HPDE6-E6E7 (cell line): Measurements from ENCODE around the gene TCAIM.

ENCODE experiments used
- DNase-seq: peaks from one replicate; pipeline ENCODE4 v3.0.0; 2011; ENCODE audit warnings: missing footprints; ENCODE audit errors: extremely low spot score

Gene TCAIM

DNA sequence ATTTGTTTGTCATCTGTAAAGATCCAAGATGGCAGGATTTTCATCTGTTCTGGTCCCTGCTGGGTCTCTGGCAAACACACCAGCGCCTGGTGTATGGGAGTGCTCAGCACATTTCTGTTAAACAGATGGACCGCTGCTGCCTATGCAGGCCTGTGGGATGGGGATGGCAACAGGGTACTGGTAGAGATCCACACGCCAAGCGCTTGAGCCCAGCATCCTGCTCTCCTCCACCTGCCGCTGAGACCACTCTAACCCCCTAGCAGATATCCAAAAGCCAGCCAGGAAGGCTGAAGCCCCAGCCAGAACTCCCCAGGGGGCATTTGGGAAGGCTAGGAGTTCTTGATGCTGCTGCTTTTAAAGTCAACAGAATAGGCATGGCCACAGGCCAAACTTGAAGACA lies 107.2 kb downstream of the TCAIM start:
- no peak for DNase-seq

DNA sequence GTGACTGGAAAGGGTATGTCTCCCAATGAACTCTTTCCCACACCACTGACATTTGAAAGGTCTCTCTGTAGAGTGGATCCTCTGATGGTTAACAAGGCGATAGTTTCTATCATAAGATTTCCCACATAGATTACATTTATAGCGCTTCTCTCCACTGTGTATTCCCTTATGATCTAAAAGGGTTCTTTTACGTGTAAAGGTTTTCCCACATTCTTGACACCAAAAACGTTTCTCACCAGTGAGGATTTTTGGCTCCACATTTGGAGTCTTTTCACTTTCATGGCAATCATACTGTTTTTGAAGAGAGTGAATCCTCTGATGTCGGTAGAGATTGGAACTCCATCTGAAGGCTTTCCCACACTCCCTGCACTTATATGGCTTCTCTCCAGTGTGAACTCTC lies 108.4 kb downstream of the TCAIM start:
- DNase-seq: no peak

DNA sequence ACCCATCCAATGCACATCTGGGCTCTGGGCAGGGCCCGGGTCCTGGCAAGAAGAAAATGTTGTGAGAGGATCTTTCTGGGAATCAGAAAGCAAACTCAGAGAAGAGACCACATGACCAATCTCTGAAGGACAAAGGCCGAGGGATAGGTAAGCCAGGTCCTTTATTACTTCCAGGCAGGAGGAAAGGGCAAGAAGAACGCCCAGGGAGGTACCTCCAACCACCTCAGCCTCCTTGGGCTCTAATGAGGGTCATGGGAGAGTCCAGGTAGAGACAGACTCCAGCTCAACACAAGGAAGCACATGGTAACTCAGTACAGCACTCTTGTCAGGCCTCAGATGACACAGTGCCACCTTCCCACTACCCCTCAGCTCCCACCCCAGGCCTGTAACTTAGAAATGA lies 112.9 kb downstream of the TCAIM start:
- no peak for DNase-seq

DNA sequence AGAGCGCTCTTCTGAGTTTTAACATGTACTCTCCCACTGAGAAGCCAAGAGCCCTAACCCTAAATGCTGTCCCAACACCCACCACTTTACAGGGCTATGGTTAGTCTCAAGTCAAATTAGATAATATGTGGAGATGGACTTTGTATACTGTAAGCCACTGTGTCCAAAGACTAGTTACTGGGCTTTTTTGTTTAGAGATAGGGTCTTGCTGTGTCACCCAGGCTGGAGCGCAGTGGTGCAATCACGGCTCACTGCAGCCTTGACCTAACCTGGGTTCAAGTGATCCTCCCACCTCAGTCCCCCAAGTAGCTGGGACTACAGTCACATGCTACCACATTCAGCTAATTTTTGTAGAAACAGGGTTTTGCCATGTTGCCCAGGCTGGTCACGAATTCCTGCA lies 115.7 kb downstream of the TCAIM start:
- no peak for DNase-seq

DNA sequence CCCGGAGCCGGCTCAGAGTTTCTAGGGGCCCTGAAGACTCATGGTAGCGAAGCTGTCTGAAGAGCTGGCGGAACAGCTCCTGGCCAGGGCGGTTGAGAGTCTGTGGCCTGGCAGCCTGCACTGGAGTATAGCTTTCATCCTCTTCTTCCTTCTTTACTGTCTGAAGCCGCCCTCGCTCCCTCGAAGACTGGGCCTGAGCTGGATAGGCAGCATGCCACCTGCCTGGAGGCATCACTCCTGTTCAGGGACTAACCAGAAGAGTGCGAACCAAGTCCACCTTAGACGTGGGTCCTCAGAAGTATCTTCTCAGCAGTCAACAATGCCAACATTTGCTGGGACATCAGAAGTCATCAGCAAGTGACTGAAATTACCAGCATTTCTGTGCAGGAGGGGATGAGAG lies 116.8 kb downstream of the TCAIM start:
- DNase-seq: no peak
